ENCODE results near the gene DDRGK1.
"Not testable (repeated sequence)": the region's sequence is repeated elsewhere in the genome, so short reads cannot be mapped to it uniquely, and the experiment has no call there.

DDRGK1 gene

DNA sequence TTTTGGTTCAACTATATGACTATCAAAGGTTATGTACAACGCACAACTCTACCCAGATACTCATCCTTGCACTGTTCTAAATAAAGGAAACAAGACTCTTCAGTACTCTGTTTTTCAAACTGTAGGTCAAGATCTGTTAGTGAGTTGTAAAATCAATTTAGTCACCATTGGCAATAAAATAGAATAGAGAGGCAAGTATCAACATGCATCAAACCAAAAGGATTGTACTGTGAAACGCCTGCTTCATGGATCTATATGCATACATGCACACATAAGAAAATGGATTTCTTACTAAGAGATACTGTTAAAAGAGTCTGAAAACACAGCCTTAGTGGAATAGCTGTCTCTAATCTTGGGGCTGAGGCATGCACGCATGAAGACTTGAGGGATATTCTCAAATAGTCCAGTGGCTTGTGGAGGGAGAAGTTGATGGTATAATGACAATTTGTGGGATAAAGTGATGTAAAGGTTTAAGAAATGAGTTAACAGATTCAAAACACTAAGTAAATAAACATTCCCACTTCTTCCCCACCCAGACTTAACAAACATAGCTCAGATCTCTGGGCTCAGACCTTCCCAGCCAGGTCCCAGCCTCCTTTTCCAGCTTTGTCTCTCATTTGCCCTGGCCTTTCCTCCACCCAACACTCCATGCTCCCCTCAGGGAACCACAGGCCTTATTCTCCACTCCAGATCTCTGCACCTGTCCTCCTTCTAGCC is 20.4 kb downstream of the DDRGK1 start:
- no peak for DNase-seq (ENCODE audit: low spot score)

DNA sequence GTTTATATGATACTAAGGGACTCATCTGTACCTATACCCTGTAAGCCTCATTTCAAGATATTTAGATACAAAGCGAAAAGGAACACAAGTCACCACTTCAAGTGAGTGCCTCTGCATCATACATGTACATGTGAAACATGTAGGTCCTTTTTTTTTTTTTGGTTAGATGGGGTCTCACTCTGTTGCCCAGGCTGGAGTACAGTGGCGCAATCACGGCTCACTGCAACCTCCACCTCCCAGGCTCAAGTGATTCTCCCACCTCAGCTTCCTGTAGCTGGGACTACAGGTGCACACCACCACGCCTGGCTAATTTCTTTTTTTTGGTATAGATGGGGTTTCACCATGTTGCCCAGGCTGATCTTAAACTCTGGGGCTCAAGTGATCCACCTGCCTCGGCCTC is 22.1 kb downstream of the DDRGK1 start:
- not testable (repeated sequence) for DNase-seq (ENCODE audit: low spot score)

DNA sequence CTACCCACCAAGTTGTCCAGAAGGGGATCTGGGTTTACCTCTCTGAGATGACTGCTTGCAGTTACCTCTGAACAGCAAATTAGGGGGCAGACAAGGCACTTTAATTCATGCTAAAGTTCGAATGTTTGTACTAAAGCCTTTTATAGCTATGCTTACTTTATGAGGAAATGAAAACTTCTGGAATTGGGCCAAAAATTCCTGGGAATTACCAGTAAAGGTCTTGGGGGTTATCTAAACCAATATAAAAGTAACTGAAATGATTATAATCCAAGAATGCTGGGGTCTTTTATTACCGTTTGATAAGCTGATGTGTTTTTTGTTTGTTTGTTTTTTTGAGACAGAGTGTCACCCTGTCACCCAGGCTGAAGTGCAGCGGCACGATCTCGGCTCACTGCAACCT is 23.2 kb downstream of the DDRGK1 start:
- no peak for DNase-seq (ENCODE audit: low spot score)

DNA sequence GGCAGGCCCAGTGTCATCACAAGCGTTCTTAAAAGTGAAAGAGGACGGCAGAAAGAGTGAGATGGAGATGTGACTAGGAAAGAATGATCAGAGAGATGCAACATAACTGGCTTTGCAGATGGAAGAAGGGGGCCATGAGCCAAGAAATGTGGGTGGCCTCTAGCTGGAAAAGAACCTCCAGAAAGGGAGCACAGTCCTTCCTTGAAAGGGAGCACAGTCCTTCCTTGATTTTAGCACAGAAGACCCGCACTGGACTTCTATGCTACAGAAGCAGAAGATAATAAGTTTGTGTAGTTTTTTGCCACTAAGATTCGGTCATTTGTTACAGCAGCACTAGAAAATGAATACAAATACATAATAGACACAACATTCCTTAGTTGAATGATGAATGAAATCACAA is 24.2 kb downstream of the DDRGK1 start:
- DNase-seq (ENCODE audit: low spot score) = no peak

DNA sequence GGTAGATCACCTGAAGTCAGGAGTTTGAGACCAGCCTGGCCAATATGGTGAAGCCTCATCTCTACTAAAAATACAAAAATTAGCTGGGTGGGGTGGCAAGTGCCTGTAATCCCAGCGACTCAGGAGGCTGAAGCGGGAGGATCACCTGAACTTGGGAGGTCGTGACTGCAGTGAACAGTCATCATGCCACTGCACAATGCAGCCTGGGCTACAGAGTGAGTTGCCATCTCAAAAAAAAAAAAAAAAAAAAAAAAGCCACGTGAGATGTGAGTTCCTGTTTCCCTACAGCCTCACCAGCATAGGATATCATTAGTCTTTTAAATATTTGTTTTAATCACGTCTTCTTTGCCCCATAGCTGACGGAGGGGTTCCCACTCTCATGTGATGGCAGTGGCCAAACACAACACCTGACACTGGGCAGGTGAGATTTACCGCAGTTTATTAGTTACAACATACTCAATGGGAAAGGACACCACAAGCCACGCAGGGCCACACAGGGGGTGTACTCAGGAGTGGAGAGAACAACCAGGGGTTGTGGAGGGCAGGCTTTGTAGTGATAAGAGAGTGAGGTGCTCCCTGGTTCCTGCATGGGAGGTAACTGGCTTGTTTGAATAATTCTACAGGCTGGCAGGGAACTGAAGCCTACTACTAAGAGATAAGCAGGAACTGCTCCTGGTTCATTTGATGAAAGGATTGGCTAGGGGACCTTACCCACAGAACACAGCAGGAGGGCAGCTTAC is 26.6 kb downstream of the DDRGK1 start:
- no peak for DNase-seq (ENCODE audit: low spot score)

DNA sequence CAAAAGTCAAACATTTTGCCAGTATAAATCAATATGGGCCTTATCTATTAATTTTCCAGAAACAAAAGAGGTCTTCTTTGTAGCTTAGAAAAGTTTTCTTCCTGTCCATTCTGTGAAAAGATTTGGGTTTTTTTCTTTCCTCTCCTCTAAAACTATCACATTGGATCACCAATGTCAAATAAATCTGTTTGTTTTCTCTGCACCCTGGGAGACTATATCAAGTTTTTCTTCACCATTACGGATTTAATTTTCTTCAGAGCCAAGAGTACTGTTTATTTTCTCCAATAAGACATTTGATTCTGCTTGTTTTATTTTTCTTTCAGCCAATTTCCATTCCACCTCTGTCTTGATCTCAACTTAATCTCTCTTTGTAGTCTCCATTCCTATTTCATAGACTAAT is 29.2 kb downstream of the DDRGK1 start:
- no peak for DNase-seq (ENCODE audit: low spot score)

DNA sequence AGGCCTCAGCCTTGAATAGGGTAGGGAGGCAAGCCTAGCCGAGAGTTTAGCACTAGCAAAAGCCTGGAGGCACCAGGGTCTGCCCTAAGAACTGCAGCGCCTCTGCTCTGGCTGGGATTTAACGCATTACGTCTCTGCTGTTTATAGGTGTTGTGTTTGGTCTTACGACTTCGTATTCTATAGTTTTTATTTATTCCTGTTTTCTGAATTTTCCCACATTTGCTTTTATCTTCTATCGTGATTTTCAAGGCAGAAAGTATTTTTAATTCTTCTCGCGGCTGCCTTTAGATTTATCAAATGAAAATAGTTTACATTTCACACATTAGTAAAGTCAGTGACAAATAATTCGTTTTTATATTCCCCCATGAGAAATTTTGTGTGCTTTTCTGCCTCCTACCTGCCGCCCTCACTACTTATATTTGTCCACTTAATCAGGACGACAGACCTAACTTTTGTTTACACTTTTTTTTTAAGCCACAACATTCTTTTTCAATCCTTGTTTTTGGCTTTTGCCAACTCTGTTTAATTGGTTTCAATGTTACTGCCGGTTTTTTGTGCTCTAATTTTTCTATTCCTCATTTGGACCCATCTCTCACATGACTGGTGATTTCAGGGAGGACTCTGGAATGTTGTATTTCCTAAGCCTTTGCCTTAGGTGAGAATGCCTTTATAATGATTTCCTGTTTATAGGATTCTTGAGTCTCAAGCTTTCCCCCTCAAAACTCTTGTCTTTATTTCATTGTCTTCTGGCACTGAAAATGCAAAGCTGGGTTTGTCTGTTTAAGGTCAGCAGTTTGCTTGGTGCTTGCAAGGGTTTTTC is 29.8 kb downstream of the DDRGK1 start:
- peak; percentile 15 for DNase-seq (ENCODE audit: low spot score)

DNA sequence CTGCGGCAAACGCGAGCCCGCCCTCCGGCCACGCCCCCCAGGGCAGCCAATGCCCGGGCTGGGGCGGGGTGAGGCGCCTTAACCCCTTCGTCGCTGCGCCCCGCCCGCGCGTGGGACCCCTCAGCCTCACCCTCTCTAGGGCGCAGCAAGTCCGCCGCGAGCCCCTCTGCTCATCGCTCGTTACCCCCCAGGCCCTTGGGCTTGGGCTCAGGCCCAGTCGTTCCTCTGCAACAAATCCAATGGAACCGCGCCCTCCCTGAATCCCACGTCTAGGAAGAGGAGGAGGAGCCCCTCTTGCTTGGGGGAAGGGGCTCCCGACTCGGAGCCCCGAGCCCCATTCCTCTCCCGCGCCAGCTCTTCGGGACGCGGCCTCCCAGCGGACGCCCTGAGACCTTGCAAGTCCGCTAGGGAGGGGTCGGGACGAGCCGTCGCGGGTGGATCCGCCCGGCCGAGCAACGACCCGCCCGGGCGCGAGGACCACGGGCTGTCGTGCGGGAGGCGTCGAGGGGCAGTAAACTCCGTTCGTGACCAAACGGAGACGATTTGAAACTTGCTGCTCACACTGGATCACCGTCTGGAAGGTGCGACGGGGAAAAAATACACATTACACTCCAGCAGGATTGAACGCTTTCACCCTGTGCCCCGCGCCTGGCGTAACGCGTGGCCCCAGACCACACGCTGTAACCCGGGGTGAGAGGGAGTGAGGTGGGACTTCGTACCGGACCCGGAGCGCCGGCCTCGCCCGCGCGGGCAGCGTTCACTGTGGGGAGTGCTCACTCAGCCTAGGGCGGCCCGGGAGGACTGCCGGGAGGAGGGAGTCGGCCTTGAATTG is 30.7 kb downstream of the DDRGK1 start:
- DNase-seq (ENCODE audit: low spot score) = peak; percentile 75

DNA sequence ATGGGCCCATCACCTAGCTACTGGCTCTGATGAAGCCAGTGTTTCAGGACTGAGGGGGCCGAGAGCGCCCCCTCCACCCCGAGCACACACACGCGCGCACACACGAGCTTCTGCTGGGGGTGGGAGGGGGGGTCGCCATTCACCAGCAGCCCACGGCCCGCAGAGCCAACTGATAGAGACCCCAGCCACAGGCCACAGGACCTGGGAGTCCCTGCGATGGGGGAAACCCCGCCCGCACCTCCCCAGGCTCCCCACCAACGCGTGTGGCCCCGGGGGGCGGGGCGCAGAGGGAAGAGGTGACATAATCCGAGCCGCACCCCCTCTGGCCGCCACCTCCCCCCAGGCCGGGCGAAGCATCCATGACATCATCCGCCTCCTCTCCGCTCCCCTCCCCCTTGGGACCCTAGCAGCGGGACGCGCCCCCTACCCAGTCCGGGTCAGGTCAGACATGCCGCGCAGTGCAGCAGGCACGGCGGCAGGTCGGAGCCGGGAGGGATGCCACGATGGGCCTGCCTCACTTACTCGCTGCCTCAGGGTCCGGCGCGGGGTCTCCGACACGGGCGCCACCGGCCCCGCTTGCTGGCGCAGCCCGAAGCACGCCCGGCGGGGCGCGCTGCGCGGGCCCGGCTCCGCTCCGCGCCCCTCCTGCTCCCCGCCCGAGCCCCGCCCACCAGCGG is 31.4 kb downstream of the DDRGK1 start, which contains the start of gene LZTS3:
TSS of gene LZTS3 (minus strand) at position 617 of the 677 bp plus-strand sequence. CDS start 6,386 bp downstream, outside the sequence.
- DNase-seq (ENCODE audit: low spot score) = peak; percentile 39

DNA sequence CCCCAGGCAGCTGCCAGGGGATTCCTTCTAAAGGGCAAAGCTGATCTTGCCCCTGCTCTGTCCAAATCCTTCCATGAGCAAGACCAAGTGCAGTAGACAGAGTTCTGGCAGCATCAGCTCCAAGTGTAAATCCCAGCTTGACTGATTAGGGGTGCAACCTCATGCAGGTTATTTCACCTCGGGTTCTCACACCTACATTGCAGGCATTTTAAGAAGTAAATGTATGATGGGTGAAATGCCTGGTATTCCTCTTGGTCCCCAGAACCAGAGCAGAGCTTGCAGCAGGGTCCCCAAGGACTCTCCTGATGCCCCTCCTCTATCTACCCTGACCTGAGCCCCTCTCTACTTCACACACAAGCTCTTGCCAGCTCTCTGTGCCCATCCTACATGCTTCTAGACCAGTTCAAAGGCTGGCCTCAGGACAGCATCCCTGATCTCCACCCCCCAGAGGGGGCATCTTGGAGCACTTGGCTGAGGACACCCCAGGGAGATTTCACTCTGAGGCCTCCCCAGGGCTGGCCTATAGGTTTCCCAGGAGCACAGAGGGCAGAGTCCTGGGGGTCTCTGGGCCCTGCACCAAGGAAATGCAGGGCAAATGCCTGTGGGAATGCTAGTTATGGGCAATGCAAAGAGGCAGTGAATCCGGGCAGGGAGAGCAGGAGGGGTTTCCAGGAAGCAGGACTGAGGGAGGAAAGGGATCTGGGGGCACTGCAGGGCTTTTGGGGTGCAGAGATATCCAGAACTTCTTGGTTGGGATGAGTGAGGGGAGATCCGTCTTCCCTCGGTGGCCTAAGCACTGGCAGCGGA is 32.2 kb downstream of the DDRGK1 start:
- DNase-seq (ENCODE audit: low spot score) = no peak

DNA sequence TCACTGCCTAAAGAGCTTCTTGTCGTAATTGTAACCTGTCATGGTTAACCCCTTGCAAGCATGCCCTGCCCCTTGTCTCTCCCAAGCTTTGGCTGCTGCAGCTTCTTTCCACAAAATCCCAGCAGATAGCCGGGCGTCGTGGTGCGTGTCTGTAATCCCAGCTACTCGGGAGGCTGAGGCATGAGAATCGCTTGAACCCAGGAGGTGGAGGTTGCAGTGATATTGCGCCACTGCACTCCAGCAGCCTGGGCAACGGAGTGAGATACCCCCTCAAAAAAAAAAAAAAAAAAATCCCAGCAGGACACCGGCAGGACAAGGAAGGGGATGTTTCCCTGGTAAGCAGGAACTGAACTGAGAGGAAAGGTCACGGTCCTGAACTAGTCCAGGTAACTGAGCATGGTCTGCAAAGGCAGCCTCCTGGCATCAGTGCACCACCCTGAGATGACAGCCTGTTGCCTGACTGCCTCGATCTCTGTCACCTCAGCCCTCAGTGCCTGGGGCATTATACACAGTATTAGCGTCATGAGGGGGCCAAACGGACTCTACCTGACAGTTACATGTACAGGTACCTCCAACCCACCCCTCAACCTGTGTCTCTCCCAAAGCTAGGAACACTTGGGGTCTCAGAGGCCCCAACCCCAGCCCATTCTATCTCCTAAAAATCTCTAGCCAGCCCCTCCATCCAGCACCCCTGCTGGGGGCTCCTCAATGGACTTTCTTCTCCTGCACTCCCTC is 32.9 kb downstream of the DDRGK1 start:
- DNase-seq (ENCODE audit: low spot score) = no peak

DNA sequence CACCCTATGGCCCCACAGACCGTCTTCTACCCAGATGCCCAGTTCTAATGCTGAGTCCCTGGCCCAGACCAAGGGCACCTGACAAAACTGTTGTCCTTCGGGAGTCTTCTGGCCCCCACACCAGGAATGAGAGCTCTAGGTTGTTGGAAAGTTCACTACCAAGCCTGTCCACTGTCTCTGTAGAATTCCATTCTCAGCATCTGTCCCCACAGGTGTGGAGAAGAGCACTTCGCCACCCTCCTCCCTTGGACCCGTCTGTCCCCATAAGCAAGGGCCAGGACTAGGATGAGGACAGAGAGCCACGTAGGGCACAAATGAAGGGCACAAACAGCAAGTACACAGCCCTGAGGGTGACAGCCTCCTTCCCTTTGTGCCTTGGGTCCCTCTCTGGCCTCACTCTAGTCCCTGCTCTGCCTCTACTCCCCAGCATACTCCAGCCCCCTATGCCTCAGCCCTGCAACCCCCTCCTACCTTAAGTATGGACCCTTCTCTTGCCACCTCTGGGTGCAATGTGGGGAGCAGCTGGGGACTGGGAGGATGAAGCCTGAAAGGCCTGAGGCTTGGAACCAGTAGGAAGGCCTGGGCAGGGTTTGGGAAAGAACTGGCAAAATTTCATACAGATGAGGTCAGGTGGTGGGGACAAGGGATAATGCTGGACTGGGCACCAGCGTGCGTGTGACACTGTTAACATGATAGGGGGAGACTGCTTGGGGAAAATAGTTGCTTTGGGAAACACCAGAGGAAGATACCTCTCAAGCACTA is 35.5 kb downstream of the DDRGK1 start:
- DNase-seq (ENCODE audit: low spot score) = no peak

DNA sequence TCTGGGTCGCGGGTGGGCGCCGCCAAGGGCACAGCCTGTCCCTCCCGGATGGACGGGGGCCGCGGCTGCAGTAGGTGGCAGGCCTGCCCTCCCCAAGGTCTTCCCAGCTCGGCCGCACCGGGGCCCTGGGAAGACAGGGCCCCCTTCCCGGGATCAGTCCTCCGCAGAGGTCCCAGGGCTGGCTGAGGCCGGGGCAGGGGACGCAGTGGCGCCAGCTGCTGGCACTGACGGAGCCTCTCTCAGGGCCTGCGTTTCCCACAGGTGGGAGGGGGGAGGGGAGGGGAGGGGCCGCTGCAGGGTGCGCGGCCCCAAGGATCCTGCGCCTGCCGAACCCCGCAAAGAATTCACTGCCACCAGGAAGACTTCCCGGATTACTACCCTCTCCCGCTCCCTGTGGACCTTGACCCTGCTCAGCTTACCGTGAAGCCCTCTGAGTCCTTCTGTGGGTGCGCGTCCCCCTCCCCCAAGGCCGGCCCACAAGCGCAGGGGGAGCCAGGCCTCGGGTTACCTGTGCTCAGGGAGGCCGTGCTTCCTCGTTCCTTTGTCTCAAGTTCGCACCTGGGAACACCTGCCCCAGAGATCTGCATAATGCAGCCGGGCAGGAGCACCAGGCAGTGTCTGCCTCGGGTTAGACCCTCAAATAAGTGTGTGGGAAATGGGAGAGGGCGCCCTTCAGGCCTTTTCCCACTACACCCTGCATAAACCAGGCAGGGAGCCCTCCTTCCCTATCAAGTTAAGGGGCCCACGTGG is 36.2 kb downstream of the DDRGK1 start:
- no peak for DNase-seq (ENCODE audit: low spot score)

DNA sequence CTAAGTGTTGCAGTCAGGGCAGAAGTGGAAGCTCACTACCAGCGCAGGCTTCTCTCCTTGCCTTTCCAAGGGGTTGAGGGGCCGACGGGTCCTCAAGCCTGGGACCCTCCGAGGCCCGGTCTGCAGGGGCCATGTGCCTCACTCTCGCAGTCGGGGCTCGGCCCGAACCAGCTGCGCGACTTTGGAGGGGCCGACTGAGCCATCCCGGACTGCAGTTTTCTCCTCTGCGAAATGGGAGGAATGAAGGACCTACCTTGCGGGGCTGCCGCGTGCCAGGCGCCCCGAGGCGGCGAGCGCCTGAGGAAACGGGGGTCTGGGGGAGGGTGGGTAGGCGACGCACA is 36.8 kb downstream of the DDRGK1 start:
- DNase-seq (ENCODE audit: low spot score) = no peak

DNA sequence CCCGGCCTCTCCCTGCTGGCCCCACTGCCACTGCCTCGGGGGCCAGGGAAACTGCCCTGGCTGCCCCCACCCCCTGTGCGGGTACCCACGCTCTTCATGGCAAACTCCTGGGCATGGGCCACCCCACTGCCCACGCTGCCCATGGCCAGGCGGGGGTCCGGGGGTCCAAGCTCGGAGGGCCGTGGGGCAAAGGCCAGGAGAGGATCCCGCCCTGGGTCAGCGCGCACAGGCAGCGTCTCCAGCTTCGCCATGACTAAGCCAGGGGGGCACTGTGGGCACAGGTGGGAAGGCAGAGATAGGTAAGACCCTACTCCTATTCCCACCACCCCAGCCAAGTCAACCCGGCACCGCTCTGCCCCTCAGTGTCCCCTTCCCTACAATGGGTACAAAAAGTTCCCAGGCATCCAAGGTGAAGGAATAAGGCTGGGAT is 37.6 kb downstream of the DDRGK1 start:
- no peak for DNase-seq (ENCODE audit: low spot score)

DNA sequence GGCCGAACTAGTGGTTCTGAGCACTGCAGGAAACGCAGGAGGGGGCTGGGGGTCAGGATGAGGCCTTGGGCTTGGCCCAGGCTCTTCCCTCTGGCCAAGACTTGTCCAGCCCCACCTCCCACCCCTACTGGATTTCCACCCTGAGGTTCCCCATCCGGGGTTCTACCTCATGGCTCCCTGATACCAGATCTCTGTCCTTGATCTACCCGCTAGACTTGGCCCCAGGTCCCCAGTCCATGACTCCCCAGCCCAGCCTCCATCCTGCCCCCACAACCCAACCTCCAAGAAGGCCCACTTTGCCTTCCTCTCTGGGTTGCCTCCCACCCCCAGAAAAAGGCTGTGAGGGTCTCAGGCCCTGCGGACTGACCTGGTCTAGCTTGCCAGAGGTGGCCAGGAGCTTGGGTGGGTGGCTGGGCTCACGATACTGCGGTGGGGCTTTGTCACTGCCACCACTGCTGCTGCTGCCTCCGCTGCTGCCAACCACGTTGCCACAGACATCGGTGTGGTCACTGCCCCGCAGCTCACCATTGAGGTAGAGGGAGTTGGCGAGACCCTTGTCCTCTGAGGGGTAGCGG is 38.1 kb downstream of the DDRGK1 start:
- DNase-seq (ENCODE audit: low spot score) = no peak

DNA sequence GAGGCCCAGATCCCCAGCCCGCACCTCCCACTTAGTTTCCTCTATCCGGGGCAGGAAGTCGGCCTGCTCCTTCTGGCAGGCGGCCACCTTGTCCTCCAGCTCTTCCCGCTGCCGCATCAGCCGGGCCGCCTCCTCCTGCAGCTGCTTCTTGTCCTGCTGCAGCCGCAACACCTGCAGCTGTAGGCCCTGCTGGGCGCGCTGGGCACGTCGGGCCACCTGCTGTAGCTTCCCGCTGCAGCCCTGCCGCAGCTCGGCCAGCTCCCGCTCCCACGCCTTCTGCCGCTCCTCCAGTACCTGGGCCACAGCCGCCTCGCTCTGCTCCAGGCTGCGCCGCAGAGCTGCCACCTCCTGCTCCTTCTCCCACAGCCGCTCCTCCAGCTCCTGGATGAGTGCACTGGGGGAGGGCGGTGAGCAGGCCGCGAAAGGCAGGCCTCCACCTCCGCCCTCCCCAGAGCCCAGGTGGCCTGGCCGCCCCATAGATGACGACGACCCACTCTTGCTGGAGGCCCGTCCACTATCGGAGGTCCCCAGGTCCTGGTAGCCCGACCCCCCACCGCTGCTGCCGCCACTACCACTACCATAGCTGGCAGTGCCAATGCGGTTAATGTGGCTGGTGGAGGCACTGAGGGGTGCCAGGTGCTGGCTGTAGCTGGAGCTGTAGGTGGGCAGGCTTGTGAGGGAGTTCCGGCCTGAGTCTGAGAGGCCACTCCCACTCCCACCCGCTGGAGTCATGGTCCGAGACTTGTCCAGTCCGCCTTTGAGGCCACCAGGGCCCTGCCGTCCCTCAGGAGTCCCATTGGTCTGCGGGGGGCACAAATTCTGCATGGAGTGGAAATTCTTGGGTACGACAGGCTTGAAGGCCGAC is 38.8 kb downstream of the DDRGK1 start:
- DNase-seq (ENCODE audit: low spot score) = no peak
